Ascending aorta (tissue), 2 donors: ENCODE results near the gene SCYGR7. TPM values are rescaled to one million over a fixed set of nuclear protein-coding genes. Genes with fewer than 3 reads are reported as not detected.

Experiments used
- DNase-seq, 2 donors: peaks; one replicate each; pipeline ENCODE4 v3.0.0-alpha.2; 2019; ENCODE audit warnings: low spot score in 2 of 2
- H3K27ac ChIP-seq, 2 donors: fragments of 200-600 bp; sonication (generic); one replicate each; pipeline ENCODE4 v1.5.1; 2016 to 2017; ENCODE audit warnings: mild to moderate bottlenecking in 1 of 2
- H3K27me3 ChIP-seq: fragments of 200-600 bp; sonication (generic); one replicate; pipeline ENCODE4 v1.5.1; 2017
- H3K36me3 ChIP-seq, 2 donors: fragments of 200-600 bp; sonication (generic); one replicate each; pipeline ENCODE4 v1.5.1; 2016
- H3K4me1 ChIP-seq, 2 donors: fragments of 200-600 bp; sonication (generic); one replicate each; pipeline ENCODE4 v1.5.1; 2016 to 2017; ENCODE audit warnings: mild to moderate bottlenecking in 1 of 2
- H3K4me3 ChIP-seq, 2 donors: fragments of 200-600 bp; sonication (generic); one replicate each; pipeline ENCODE4 v1.5.1; 2016 to 2017; ENCODE audit warnings: mild to moderate bottlenecking in 1 of 2
- H3K9me3 ChIP-seq, 2 donors: fragments of 200-600 bp; sonication (generic); one replicate each; pipeline ENCODE4 v1.5.1; 2016
- CTCF ChIP-seq, 3 experiments: fragments of 200-600 bp in 2 of 3; fragments of 450-650 bp in 1 of 3; sonication (generic) in 2 of 3; IDR thresholded peaks; one replicate each; pipeline ENCODE4 v1.5.1; 2016 to 2019; ENCODE audit warnings: antibody characterized with exemption in 3 of 3, mild to moderate bottlenecking in 1 of 3, moderate library complexity in 1 of 3
- intact Hi-C: fragments of 100-400 bp; cut with DNase I; formaldehyde crosslinking; loops from one replicate; pipeline ENCODE4 v1.15.1; 2023
- total RNA-seq: library from RNA; depleted of rRNA; stranded (reverse); fragments of >200 nt; gene quantifications from one replicate; pipeline ENCODE4 v1.1.0, GENCODE V29; 2016

SCYGR7 gene
- total RNA-seq, 1 donor from 2014 or later, result not detected

GRCh38 chr2:227703280-227703732 is 24.8 kb upstream of the SCYGR7 start:
- no peaks in the 10 kb centered on the region for H3K36me3 ChIP-seq
- no peak for TF ChIP-seq CTCF (IDR thresholded peaks at IDR 0.05)

GRCh38 chr2:227703961-227704360 is 24.2 kb upstream of the SCYGR7 start:
- Histone ChIP-seq H3K27ac (no peak overlapping the region), H3K27me3 (no peaks in the 10 kb centered on the region), H3K9me3 (no peaks in the 10 kb centered on the region), H3K4me3 (no peak overlapping the region), H3K36me3 (no peaks in the 10 kb centered on the region), H3K4me1 (no peaks in the 10 kb centered on the region)
- no peak for DNase-seq
- no peak for TF ChIP-seq CTCF (IDR thresholded peaks at IDR 0.05)
- intact Hi-C loops, result no loop called here

More at GRCh38 chr2:227703280-227703732, 24.8 kb upstream of the SCYGR7 start:
- Histone ChIP-seq H3K27ac (no peak overlapping the region), H3K4me3 (no peak overlapping the region), H3K4me1 (no peaks in the 10 kb centered on the region), H3K9me3 (no peaks in the 10 kb centered on the region), H3K27me3 (no peaks in the 10 kb centered on the region)
- no peak for DNase-seq
- intact Hi-C loops, result no loop called here

GRCh38 chr2:227706859-227707258 is 21.3 kb upstream of the SCYGR7 start:
- no peaks in the 10 kb centered on the region for H3K27me3 ChIP-seq
- intact Hi-C loops, result no loop called here
- no peak for DNase-seq
- no peaks in the 10 kb centered on the region for H3K4me1 ChIP-seq
- H3K36me3 ChIP-seq, result no peaks in the 10 kb centered on the region
- no peak overlapping the region for H3K4me3 ChIP-seq
- TF ChIP-seq CTCF (IDR thresholded peaks at IDR 0.05), result no peak
- H3K27ac ChIP-seq, result no peak overlapping the region
- no peaks in the 10 kb centered on the region for H3K9me3 ChIP-seq

GRCh38 chr2:227707390-227707789 is 20.7 kb upstream of the SCYGR7 start:
- Histone ChIP-seq H3K27ac (no peak overlapping the region), H3K4me1 (no peaks in the 10 kb centered on the region), H3K9me3 (no peaks in the 10 kb centered on the region), H3K4me3 (no peak overlapping the region), H3K36me3 (no peaks in the 10 kb centered on the region), H3K27me3 (no peaks in the 10 kb centered on the region)
- DNase-seq, result no peak
- intact Hi-C loops, result no loop called here
- TF ChIP-seq CTCF (IDR thresholded peaks at IDR 0.05), result no peak

- Histone ChIP-seq H3K4me3 (no peak overlapping the region), H3K27me3 (no peaks in the 10 kb centered on the region), H3K9me3 (no peaks in the 10 kb centered on the region), H3K4me1 (no peaks in the 10 kb centered on the region), H3K36me3 (no peaks in the 10 kb centered on the region), H3K27ac (no peak overlapping the region)
- DNase-seq, result no peak
- no peak for TF ChIP-seq CTCF (IDR thresholded peaks at IDR 0.05)
- intact Hi-C loops, result no loop called here
Observed at GRCh38 chr2:227710986-227711385, 17.1 kb upstream of the SCYGR7 start.

- no peak overlapping the region for H3K27ac ChIP-seq
- no peaks in the 10 kb centered on the region for H3K27me3 ChIP-seq
- peaks cover 0 to 4% of the 10 kb centered on the region in 2 donors for H3K4me1 ChIP-seq
- no peaks in the 10 kb centered on the region for H3K9me3 ChIP-seq
- H3K36me3 ChIP-seq, result no peaks in the 10 kb centered on the region
- DNase-seq, result no peak
- TF ChIP-seq CTCF (IDR thresholded peaks at IDR 0.05), result no peak
- intact Hi-C loops, result no loop called here
- H3K4me3 ChIP-seq, result no peak overlapping the region
Observed at GRCh38 chr2:227713291-227713690, 14.8 kb upstream of the SCYGR7 start.
